H9 (cell line): ENCODE measurements around the gene UBQLN4. TPM values are rescaled to one million over a fixed set of nuclear protein-coding genes. Genes with fewer than 3 reads are reported as not detected.

Experiments
- DNase-seq: peaks from one replicate; pipeline ENCODE4 v3.0.0-alpha.2; 2017
- H2AFZ ChIP-seq: one replicate; pipeline ENCODE4 v1.6.1; 2013; ENCODE audit warnings: mild to moderate bottlenecking, low read length, control low read depth, moderate library complexity
- H2AK5ac ChIP-seq: 2 replicates; pipeline ENCODE4 v1.6.1; 2013; ENCODE audit warnings: low read length, control low read depth, mixed read lengths; ENCODE audit not compliant: insufficient read length
- H2BK120ac ChIP-seq: one replicate; pipeline ENCODE4 v1.6.1; 2013; ENCODE audit warnings: low read depth, mild to moderate bottlenecking, low read length, control low read depth, inconsistent platforms; ENCODE audit not compliant: poor library complexity, severe bottlenecking
- H2BK12ac ChIP-seq: 2 replicates; pipeline ENCODE4 v1.6.1; 2013; ENCODE audit warnings: low read length, control low read depth, mixed read lengths, low read depth; ENCODE audit not compliant: insufficient read length
- H2BK15ac ChIP-seq: 2 replicates; pipeline ENCODE4 v1.6.1; 2013; ENCODE audit warnings: low read depth, low read length, control low read depth
- H2BK20ac ChIP-seq: one replicate; pipeline ENCODE4 v1.6.1; 2013; ENCODE audit warnings: low read depth, mild to moderate bottlenecking, low read length, control low read depth, inconsistent platforms; ENCODE audit not compliant: poor library complexity, severe bottlenecking
- H2BK5ac ChIP-seq: 2 replicates; pipeline ENCODE4 v1.6.1; 2013; ENCODE audit warnings: low read length, control low read depth, mixed read lengths; ENCODE audit not compliant: insufficient read length
- H3K14ac ChIP-seq: 2 replicates; pipeline ENCODE4 v1.6.1; 2013; ENCODE audit warnings: low read length, control low read depth; ENCODE audit not compliant: insufficient read depth
- H3K18ac ChIP-seq: 2 replicates; pipeline ENCODE4 v1.6.1; 2013; ENCODE audit warnings: low read depth, mild to moderate bottlenecking, mixed read lengths, low read length, control low read depth; ENCODE audit not compliant: insufficient read length
- H3K23ac ChIP-seq: 2 replicates; pipeline ENCODE4 v1.6.1; 2013; ENCODE audit warnings: low read length, control low read depth, mixed read lengths, low read depth; ENCODE audit not compliant: insufficient read length
- H3K23me2 ChIP-seq: 2 replicates; pipeline ENCODE4 v1.6.1; 2013; ENCODE audit warnings: low read depth, mild to moderate bottlenecking, mixed read lengths, low read length, control low read depth; ENCODE audit not compliant: insufficient read length, poor library complexity, severe bottlenecking
- H3K27ac ChIP-seq: 2 replicates; pipeline ENCODE4 v1.5.1; 2013; ENCODE audit warnings: low read length, control low read depth, mixed read lengths, low read depth; ENCODE audit not compliant: insufficient read length
- H3K27me3 ChIP-seq: 2 replicates; pipeline ENCODE4 v1.6.1; 2013; ENCODE audit warnings: low read length, control low read depth, inconsistent platforms; ENCODE audit not compliant: insufficient read depth
- H3K4ac ChIP-seq: 2 replicates; pipeline ENCODE4 v1.6.1; 2013; ENCODE audit warnings: low read depth, mild to moderate bottlenecking, control low read depth, inconsistent platforms, low read length, moderate library complexity
- H3K4me1 ChIP-seq: 2 replicates; pipeline ENCODE4 v1.6.1; 2013; ENCODE audit warnings: low read length, control low read depth, inconsistent platforms; ENCODE audit not compliant: insufficient read depth
- H3K4me2 ChIP-seq: 2 replicates; pipeline ENCODE4 v1.6.1; 2013; ENCODE audit warnings: low read length, control low read depth, mixed read lengths; ENCODE audit not compliant: insufficient read length, insufficient read depth
- H3K56ac ChIP-seq: 2 replicates; pipeline ENCODE4 v1.6.1; 2013; ENCODE audit warnings: low read depth, mild to moderate bottlenecking, mixed read lengths, low read length, control low read depth; ENCODE audit not compliant: insufficient read length
- H3K79me1 ChIP-seq: 2 replicates; pipeline ENCODE4 v1.6.1; 2013; ENCODE audit warnings: low read depth, mild to moderate bottlenecking, moderate library complexity, low read length, control low read depth, inconsistent platforms; ENCODE audit not compliant: insufficient read depth, poor library complexity, severe bottlenecking
- H3K79me2 ChIP-seq: 2 replicates; pipeline ENCODE4 v1.6.1; 2013; ENCODE audit warnings: low read length, control low read depth, inconsistent platforms; ENCODE audit not compliant: insufficient read depth
- H3K9ac ChIP-seq: 2 replicates; pipeline ENCODE4 v1.6.1; 2013; ENCODE audit warnings: low read length, control low read depth, mixed read lengths; ENCODE audit not compliant: insufficient read length; ENCODE audit errors: extremely low read depth
- H3K9me3 ChIP-seq: one replicate; pipeline ENCODE4 v1.6.1; 2013; ENCODE audit warnings: low read depth, low read length, inconsistent platforms; ENCODE audit not compliant: control insufficient read depth
- H3T11ph ChIP-seq: one replicate; pipeline ENCODE4 v1.6.1; 2013; ENCODE audit warnings: mild to moderate bottlenecking, low read length, control low read depth, inconsistent platforms
- H4K20me1 ChIP-seq: one replicate; pipeline ENCODE4 v1.6.1; 2013; ENCODE audit not compliant: control insufficient read depth, insufficient read length, insufficient read depth
- H4K5ac ChIP-seq: 2 replicates; pipeline ENCODE4 v1.6.1; 2013; ENCODE audit warnings: low read depth, mild to moderate bottlenecking, mixed read lengths, low read length, control low read depth; ENCODE audit not compliant: insufficient read length
- H4K8ac ChIP-seq: replicated peaks from 2 replicates; pipeline ENCODE4 v1.6.1; 2013; ENCODE audit warnings: low read length, control low read depth, mixed read lengths, low read depth; ENCODE audit not compliant: insufficient read length
- H4K91ac ChIP-seq: 2 replicates; pipeline ENCODE4 v1.6.1; 2013; ENCODE audit warnings: low read depth, mild to moderate bottlenecking, moderate library complexity, mixed read lengths, low read length, control low read depth; ENCODE audit not compliant: insufficient read length
- H3K27ac Mint-ChIP-seq, 3 experiments: 2 replicates in 2 of 3; 3 replicates in 1 of 3; pipeline ENCODE4 v1.8.0; 2020 to 2021; ENCODE audit warnings: mixed read lengths in 3 of 3, mild to moderate bottlenecking in 1 of 3, moderate library complexity in 1 of 3
- H3K27me3 Mint-ChIP-seq: 2 replicates; pipeline ENCODE4 v1.8.0; 2021; ENCODE audit warnings: low read depth, mild to moderate bottlenecking, moderate library complexity, mixed read lengths
- H3K36me3 Mint-ChIP-seq, 3 experiments: 2 replicates in 2 of 3; 3 replicates in 1 of 3; pipeline ENCODE4 v1.8.0; 2020 to 2021; ENCODE audit warnings: low read depth in 3 of 3, mixed read lengths in 3 of 3; ENCODE audit not compliant: insufficient read depth in 1 of 3
- H3K4me1 Mint-ChIP-seq, 2 experiments: 2 replicates each; pipeline ENCODE4 v1.8.0; 2020; ENCODE audit warnings: mixed read lengths in 2 of 2
- H3K4me3 Mint-ChIP-seq, 2 experiments: 2 replicates in 1 of 2; 3 replicates in 1 of 2; pipeline ENCODE4 v1.8.0; 2020 to 2021; ENCODE audit warnings: mild to moderate bottlenecking in 2 of 2, mixed read lengths in 2 of 2, moderate library complexity in 1 of 2
- H3K9me3 Mint-ChIP-seq, 2 experiments: 2 replicates in 1 of 2; 3 replicates in 1 of 2; pipeline ENCODE4 v1.8.0; 2020; ENCODE audit warnings: mild to moderate bottlenecking in 2 of 2, mixed read lengths in 2 of 2, moderate library complexity in 1 of 2
- CTCF ChIP-seq: fragments of 200-600 bp; sonication (generic); conservative IDR thresholded peaks from 3 replicates; pipeline ENCODE4 v1.8.0; 2021; ENCODE audit warnings: antibody characterized with exemption, mild to moderate bottlenecking
- WGBS: extraction: QIAGEN DNeasy Blood & Tissue Kit; methylation state at CpG from one replicate; pipeline ENCODE4 v1.1.7; 2013; ENCODE audit warnings: missing lambda C conversion rate, low lambda C conversion rate, mixed read lengths; ENCODE audit not compliant: insufficient read length; ENCODE audit errors: extremely low coverage; 5-methylcytosine and 5-hydroxymethylcytosine counted together
- total RNA-seq: library from RNA; stranded (reverse); gene quantifications from 2 replicates; pipeline ENCODE4 v1.2.1, GENCODE V29; 2021

The UBQLN4 gene
- total RNA-seq, 1 experiment from 2014 or later, result 49.4 TPM

DNA sequence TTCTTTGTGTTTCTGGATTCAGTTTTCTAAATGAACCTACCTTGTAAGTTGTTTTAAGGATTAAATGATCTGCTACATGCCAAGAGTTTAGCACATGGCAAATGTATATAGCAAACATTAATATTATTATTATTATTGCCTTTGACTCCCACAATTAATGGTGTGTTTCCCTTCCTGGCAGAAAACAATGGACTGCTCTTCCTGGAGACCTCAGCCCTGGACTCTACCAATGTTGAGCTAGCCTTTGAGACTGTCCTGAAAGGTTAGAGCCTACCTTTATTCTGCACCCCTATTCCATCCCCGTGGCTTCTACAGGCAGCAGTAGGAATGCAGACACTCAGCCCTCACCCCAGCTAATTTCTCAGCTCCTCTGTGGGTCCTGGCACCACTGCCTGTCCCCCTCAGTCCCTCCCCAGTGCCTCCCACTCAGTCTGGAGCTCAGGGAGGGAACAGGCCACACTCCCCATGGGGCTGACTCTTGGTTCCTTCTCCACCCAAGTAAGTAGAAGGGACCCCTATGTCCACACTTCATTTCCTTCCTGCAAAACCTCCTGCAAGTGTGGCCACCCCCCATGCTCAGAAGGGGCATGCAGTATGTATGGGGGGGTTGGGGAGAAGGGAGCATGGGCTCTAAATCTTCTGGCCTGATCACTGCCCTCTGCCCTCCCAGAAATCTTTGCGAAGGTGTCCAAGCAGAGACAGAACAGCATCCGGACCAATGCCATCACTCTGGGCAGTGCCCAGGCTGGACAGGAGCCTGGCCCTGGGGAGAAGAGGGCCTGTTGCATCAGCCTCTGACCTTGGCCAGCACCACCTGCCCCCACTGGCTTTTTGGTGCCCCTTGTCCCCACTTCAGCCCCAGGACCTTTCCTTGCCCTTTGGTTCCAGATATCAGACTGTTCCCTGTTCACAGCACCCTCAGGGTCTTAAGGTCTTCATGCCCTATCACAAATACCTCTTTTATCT lies 16.2 kb upstream of the UBQLN4 start:
- H3K4me1 Mint-ChIP-seq, result peaks cover 48 to 68% of the 10 kb centered on the region in 2 experiments
- no peaks in the 10 kb centered on the region for H3K79me1 ChIP-seq
- WGBS, result no CpG with 5 or more reads among the region's 3 CpGs
- H2AFZ ChIP-seq, result no peak overlapping the region
- peaks cover 4 to 39% (median 35%) of the 10 kb centered on the region in 3 experiments; a peak in 6 of 7 replicates for H3K36me3 Mint-ChIP-seq
- no peak overlapping the region for H3T11ph ChIP-seq
- no peak overlapping the region for H4K5ac ChIP-seq
- H4K8ac ChIP-seq, result no peak overlapping the region
- DNase-seq, result no peak
- H3K18ac ChIP-seq, result no peak overlapping the region
- no peak overlapping the region for H2BK12ac ChIP-seq
- H3K27ac Mint-ChIP-seq, result peak overlapping the region in 2 of 3 experiments; percentile 64 to 79; a peak in 4 of 7 replicates
- no peaks in the 10 kb centered on the region for H3K27me3 Mint-ChIP-seq
- no peak overlapping the region for H3K56ac ChIP-seq
- no peak overlapping the region for H3K4me3 Mint-ChIP-seq
- no peak overlapping the region for H2AK5ac ChIP-seq
- no peak overlapping the region for H3K4ac ChIP-seq
- no peak overlapping the region for H2BK20ac ChIP-seq
- H3K9me3 Mint-ChIP-seq, result no peaks in the 10 kb centered on the region
- no peak overlapping the region for H2BK15ac ChIP-seq
- H3K9me3 ChIP-seq, result no peaks in the 10 kb centered on the region
- no peaks in the 10 kb centered on the region for H4K20me1 ChIP-seq
- no peak overlapping the region for H3K4me2 ChIP-seq
- no peaks in the 10 kb centered on the region for H3K23me2 ChIP-seq
- H3K27ac ChIP-seq, result no peak overlapping the region
- no peaks in the 10 kb centered on the region; the same call in 1 of the 2 replicates for H3K79me2 ChIP-seq
- peaks cover 11% of the 10 kb centered on the region; the same call in 1 of the 2 replicates for H3K4me1 ChIP-seq
- H3K27me3 ChIP-seq, result no peaks in the 10 kb centered on the region
- H2BK5ac ChIP-seq, result no peak overlapping the region
- no peak overlapping the region for H2BK120ac ChIP-seq
- H3K23ac ChIP-seq, result no peak overlapping the region
- H3K14ac ChIP-seq, result no peak overlapping the region
- no peak for TF ChIP-seq CTCF
- H4K91ac ChIP-seq, result no peak overlapping the region
- H3K9ac ChIP-seq, result no peak overlapping the region
